Sigmoid colon (tissue), 3 donors: Measurements from ENCODE around the gene SSC5D.

Source experiments
- CTCF ChIP-seq, 4 experiments: fragments of 450-650 bp in 3 of 4; fragments of 200-600 bp in 1 of 4; IDR thresholded peaks; one replicate each; pipeline ENCODE4 v1.5.1; 2016 to 2019; ENCODE audit warnings: antibody characterized with exemption in 4 of 4, mild to moderate bottlenecking in 3 of 4, moderate library complexity in 2 of 4
- POLR2A ChIP-seq, 2 donors: fragments of 450-650 bp; IDR thresholded peaks; one replicate each; pipeline ENCODE4 v1.6.1; 2016; ENCODE audit warnings: antibody characterized with exemption in 2 of 2, mild to moderate bottlenecking in 2 of 2, moderate library complexity in 2 of 2

GRCh38 chr19:55503502-55504251 is 15.4 kb downstream of the SSC5D start:
- TF ChIP-seq CTCF (IDR thresholded peaks at IDR 0.05) (peak; percentile 98 to 99 (median 99)), POLR2A (IDR thresholded peaks at IDR 0.05) (no peak)
